Neural cell (in vitro differentiated cells): ENCODE results near the gene KASH5. TPM values are rescaled to one million over a fixed set of nuclear protein-coding genes. Genes with fewer than 3 reads are reported as not detected.

ENCODE experiments used
- H2AFZ ChIP-seq: fragments of 200-600, 300-800 bp; sonication (generic), shearing (Covaris generic); 2 replicates; pipeline ENCODE4 v1.6.0; 2014; ENCODE audit warnings: low read depth, mild to moderate bottlenecking, antibody characterized with exemption, low read length, moderate library complexity
- H3F3A ChIP-seq: fragments of 200-600 bp; shearing (Covaris generic); 2 replicates; pipeline ENCODE4 v1.6.1; 2016; ENCODE audit warnings: mild to moderate bottlenecking, moderate library complexity, mixed read lengths, antibody characterized with exemption, low read length; ENCODE audit not compliant: insufficient read depth, poor library complexity, severe bottlenecking
- H3K27ac ChIP-seq: fragments of 200-600, 300-800 bp; sonication (generic), shearing (Covaris generic); 2 replicates; pipeline ENCODE4 v1.5.1; 2014; ENCODE audit warnings: mild to moderate bottlenecking, low read length, moderate library complexity
- H3K27me3 ChIP-seq: fragments of 300-800, 200-600 bp; sonication (generic), shearing (Covaris generic); 2 replicates; pipeline ENCODE4 v1.6.0; 2014; ENCODE audit warnings: mild to moderate bottlenecking, low read depth, low read length, moderate library complexity; ENCODE audit not compliant: insufficient read depth
- H3K36me3 ChIP-seq: fragments of 300-800, 200-600 bp; sonication (generic), shearing (Covaris generic); 2 replicates; pipeline ENCODE4 v1.5.1; 2014; ENCODE audit warnings: mild to moderate bottlenecking, antibody characterized with exemption, low read length, moderate library complexity; ENCODE audit not compliant: insufficient read depth
- H3K4me2 ChIP-seq: fragments of 300-800, 200-600 bp; sonication (generic), shearing (Covaris generic); 2 replicates; pipeline ENCODE4 v1.6.0; 2014; ENCODE audit warnings: mild to moderate bottlenecking, low read length
- H3K4me3 ChIP-seq: fragments of 300-800, 200-600 bp; sonication (generic), shearing (Covaris generic); 2 replicates; pipeline ENCODE4 v1.5.1; 2014; ENCODE audit warnings: mild to moderate bottlenecking, low read length, moderate library complexity
- H3K79me2 ChIP-seq: fragments of 200-600 bp; shearing (Covaris generic); replicated peaks from 2 replicates; pipeline ENCODE4 v1.6.0; 2014; ENCODE audit warnings: mild to moderate bottlenecking, low read length, moderate library complexity; ENCODE audit not compliant: insufficient read depth
- H3K9ac ChIP-seq: fragments of 300-800, 200-600 bp; sonication (generic), shearing (Covaris generic); 2 replicates; pipeline ENCODE4 v1.6.1; 2016; ENCODE audit warnings: mild to moderate bottlenecking, low read length, mixed read lengths
- H3K9me2 ChIP-seq: fragments of 200-600 bp; shearing (Covaris generic); 2 replicates; pipeline ENCODE4 v1.6.1; 2016; ENCODE audit warnings: mild to moderate bottlenecking, low read length, mixed read lengths; ENCODE audit not compliant: insufficient read depth
- H3K9me3 ChIP-seq: fragments of 200-600, 300-800 bp; sonication (generic), shearing (Covaris generic); 2 replicates; pipeline ENCODE4 v1.6.1; 2016; ENCODE audit warnings: mild to moderate bottlenecking, mixed run types, low read length, moderate library complexity, mixed read lengths
- H4K20me1 ChIP-seq: fragments of 200-600 bp; shearing (Covaris generic); 2 replicates; pipeline ENCODE4 v1.6.1; 2016; ENCODE audit warnings: mild to moderate bottlenecking, mixed run types; ENCODE audit not compliant: insufficient read depth
- CTCF ChIP-seq: fragments of 450-650 bp; IDR thresholded peaks from 2 replicates; pipeline ENCODE4 v1.5.1; 2014; ENCODE audit warnings: antibody characterized with exemption, mild to moderate bottlenecking, moderate library complexity; ENCODE audit not compliant: poor library complexity, severe bottlenecking
- EP300 ChIP-seq: fragments of 450-650 bp; conservative IDR thresholded peaks from 2 replicates; pipeline ENCODE4 v1.6.1; 2014; ENCODE audit warnings: antibody characterized with exemption, mild to moderate bottlenecking, moderate library complexity; ENCODE audit not compliant: poor library complexity, severe bottlenecking
- EZH2 ChIP-seq: fragments of 200-600, 300-800 bp; shearing (Covaris generic), sonication (generic); IDR thresholded peaks from 2 replicates; pipeline ENCODE4 v1.6.1; 2014; ENCODE audit warnings: antibody characterized with exemption, low read length, borderline replicate concordance, mild to moderate bottlenecking; ENCODE audit not compliant: insufficient read depth, poor library complexity, severe bottlenecking
- MXI1 ChIP-seq: fragments of 450-650 bp; conservative IDR thresholded peaks from 2 replicates; pipeline ENCODE4 v1.6.1; 2014; ENCODE audit warnings: antibody characterized with exemption, mild to moderate bottlenecking; ENCODE audit not compliant: poor library complexity, severe bottlenecking
- POLR2AphosphoS5 ChIP-seq: IDR thresholded peaks from 2 replicates; pipeline ENCODE4 v1.6.1; 2012
- RAD21 ChIP-seq: fragments of 450-650 bp; conservative IDR thresholded peaks from 2 replicates; pipeline ENCODE4 v1.6.1; 2014; ENCODE audit warnings: antibody characterized with exemption, mild to moderate bottlenecking, moderate library complexity
- SMC3 ChIP-seq: fragments of 450-650 bp; conservative IDR thresholded peaks from 2 replicates; pipeline ENCODE4 v1.6.1; 2014; ENCODE audit warnings: antibody characterized with exemption, mild to moderate bottlenecking, moderate library complexity; ENCODE audit not compliant: poor library complexity
- TAF1 ChIP-seq: IDR thresholded peaks from 2 replicates; pipeline ENCODE4 v1.6.1; 2012; ENCODE audit warnings: low read depth
- polyA plus RNA-seq: library from polyadenylated mRNA; depleted of rRNA; stranded (reverse); fragments of >200 nt; gene quantifications from 2 replicates; pipeline ENCODE4 v1.2.3, GENCODE V29; 2014
- TF ChIP-seq, protein P1 (sequence below): IDR thresholded peaks from 2 replicates; pipeline ENCODE4 v1.6.1; 2012; ENCODE audit warnings: borderline replicate concordance

KASH5 gene
- polyA plus RNA-seq, 1 donor from 2014 or later, result 0.11 TPM

GRCh38 chr19:49403404-49404187, 15.5 kb downstream of the KASH5 start:
- Histone ChIP-seq H4K20me1 (no peaks in the 10 kb centered on the region), H3K9me3 (no peaks in the 10 kb centered on the region), H3K4me3 (no peak overlapping the region), H3K9me2 (no peaks in the 10 kb centered on the region), H3K27me3 (no peaks in the 10 kb centered on the region), H3K9ac (no peak overlapping the region), H3K4me2 (no peak overlapping the region), H2AFZ (no peak overlapping the region), H3F3A (no peaks in the 10 kb centered on the region), H3K36me3 (no peaks in the 10 kb centered on the region), H3K27ac (no peak overlapping the region), H3K79me2 (no peaks in the 10 kb centered on the region)
- TF ChIP-seq SMC3 (no peak), MXI1 (no peak), TAF1 (no peak)

- H3K4me2 ChIP-seq, result no peak overlapping the region
- TF ChIP-seq, protein P1, sequence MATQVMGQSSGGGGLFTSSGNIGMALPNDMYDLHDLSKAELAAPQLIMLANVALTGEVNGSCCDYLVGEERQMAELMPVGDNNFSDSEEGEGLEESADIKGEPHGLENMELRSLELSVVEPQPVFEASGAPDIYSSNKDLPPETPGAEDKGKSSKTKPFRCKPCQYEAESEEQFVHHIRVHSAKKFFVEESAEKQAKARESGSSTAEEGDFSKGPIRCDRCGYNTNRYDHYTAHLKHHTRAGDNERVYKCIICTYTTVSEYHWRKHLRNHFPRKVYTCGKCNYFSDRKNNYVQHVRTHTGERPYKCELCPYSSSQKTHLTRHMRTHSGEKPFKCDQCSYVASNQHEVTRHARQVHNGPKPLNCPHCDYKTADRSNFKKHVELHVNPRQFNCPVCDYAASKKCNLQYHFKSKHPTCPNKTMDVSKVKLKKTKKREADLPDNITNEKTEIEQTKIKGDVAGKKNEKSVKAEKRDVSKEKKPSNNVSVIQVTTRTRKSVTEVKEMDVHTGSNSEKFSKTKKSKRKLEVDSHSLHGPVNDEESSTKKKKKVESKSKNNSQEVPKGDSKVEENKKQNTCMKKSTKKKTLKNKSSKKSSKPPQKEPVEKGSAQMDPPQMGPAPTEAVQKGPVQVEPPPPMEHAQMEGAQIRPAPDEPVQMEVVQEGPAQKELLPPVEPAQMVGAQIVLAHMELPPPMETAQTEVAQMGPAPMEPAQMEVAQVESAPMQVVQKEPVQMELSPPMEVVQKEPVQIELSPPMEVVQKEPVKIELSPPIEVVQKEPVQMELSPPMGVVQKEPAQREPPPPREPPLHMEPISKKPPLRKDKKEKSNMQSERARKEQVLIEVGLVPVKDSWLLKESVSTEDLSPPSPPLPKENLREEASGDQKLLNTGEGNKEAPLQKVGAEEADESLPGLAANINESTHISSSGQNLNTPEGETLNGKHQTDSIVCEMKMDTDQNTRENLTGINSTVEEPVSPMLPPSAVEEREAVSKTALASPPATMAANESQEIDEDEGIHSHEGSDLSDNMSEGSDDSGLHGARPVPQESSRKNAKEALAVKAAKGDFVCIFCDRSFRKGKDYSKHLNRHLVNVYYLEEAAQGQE, result no peak
- no peak for TF ChIP-seq EZH2
- TF ChIP-seq MXI1, result no peak
- no peak for TF ChIP-seq SMC3
- TF ChIP-seq POLR2AphosphoS5, result no peak
- no peak for TF ChIP-seq TAF1
- no peak for TF ChIP-seq RAD21
- no peak for TF ChIP-seq EP300
- TF ChIP-seq CTCF, result no peak
- no peak overlapping the region for H3K4me3 ChIP-seq
- H3K79me2 ChIP-seq, result no peaks in the 10 kb centered on the region
- H3K27me3 ChIP-seq, result no peaks in the 10 kb centered on the region
- H3F3A ChIP-seq, result no peaks in the 10 kb centered on the region
- no peaks in the 10 kb centered on the region for H4K20me1 ChIP-seq
- no peaks in the 10 kb centered on the region for H3K9me2 ChIP-seq
- H2AFZ ChIP-seq, result no peak overlapping the region
- H3K9me3 ChIP-seq, result no peaks in the 10 kb centered on the region
- H3K9ac ChIP-seq, result no peak overlapping the region
- H3K27ac ChIP-seq, result no peak overlapping the region
- no peaks in the 10 kb centered on the region for H3K36me3 ChIP-seq
Measured at GRCh38 chr19:49407079-49407478, 19.0 kb downstream of the KASH5 start.
